ENCODE data around the gene MAGEB1. TPM values are rescaled to one million over a fixed set of nuclear protein-coding genes. Genes with fewer than 3 reads are reported as not detected.

Gene MAGEB1
- total and polyA plus RNA-seq, 4 experiments from 2014 or later = not detected

DNA sequence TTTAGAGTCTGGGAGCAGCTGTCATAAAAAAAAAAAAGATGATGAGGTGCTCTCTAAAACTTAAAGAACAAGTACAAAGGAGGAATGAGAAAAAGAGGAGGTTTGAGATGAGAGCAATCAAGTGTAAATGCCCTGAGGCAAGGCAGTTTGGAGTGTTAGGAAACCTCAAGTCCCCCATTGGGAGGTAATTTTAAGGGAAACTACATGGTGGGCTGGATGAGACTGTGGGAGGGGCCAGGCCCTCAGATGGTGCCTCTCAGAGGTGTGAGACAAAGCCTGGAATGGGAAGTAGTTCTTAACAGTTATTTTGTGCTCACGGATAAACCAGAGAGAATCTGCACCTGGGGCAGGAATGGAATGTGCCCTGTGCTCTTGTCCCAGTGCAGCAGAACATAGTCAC is 18.4 kb upstream of the MAGEB1 start:
- Mint-ChIP-seq H3K4me3 (no peak overlapping the region), H3K9me3 (peaks cover 0 to 3% (median 0%) of the 10 kb centered on the region in 8 donors), H3K4me1 (no peaks in the 10 kb centered on the region), H3K27ac (no peak overlapping the region), H3K36me3 (no peaks in the 10 kb centered on the region), H3K27me3 (no peaks in the 10 kb centered on the region)
- CTCF ChIA-PET (ENCODE audit: partially characterized antibody) = no interaction called here
- H3K9me3 ChIP-seq (ENCODE audit: control insufficient read depth in 1 of 2, low read length in 2 of 2) = no peaks in the 10 kb centered on the region
- no peak overlapping the region for H3K4me3 ChIP-seq (ENCODE audit: low read length in 2 of 2)
- H3K4me1 ChIP-seq (ENCODE audit: insufficient read depth, low read length) = no peaks in the 10 kb centered on the region
- POLR2A ChIA-PET (ENCODE audit: partially characterized antibody) = no interaction called here
- H3K36me3 ChIP-seq (ENCODE audit: insufficient read depth, low read length) = no peaks in the 10 kb centered on the region
- intact Hi-C loops (cut with micrococcal nuclease) = no loop called here
- H3K27me3 ChIP-seq (ENCODE audit: insufficient read depth, low read length) = no peaks in the 10 kb centered on the region
- no peak overlapping the region for H3K27ac ChIP-seq (ENCODE audit: low read depth, low read length)
- DNase-seq = no peak

DNA sequence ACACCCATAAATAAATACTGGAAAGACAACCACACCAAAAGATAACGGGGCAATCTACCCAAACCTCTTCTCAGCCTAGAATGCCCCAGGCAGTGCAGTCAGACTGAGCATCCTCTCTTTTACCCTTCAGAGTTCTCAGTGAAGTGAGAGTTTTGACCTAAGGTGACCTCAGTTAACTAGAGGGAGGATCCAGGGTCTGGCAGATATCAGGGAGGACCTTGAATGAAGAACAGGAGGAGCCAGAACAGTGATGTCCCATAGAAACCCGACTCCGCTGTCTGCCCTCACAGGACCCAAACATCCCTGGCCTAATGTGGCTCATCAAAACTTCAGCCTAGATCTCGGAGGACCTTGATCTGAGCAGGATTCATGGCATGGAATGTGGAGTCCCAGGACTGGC is 16.6 kb upstream of the MAGEB1 start, which contains the start of gene MAGEB3:
Gene MAGEB3, plus strand, starts transcription at position 263 of the 400 bp plus-strand sequence. CDS start 5,268 bp downstream, outside the sequence.
- Mint-ChIP-seq H3K4me3 (no peak within 1 kb of the TSS), H3K27me3 (no peaks in the 10 kb centered on the region), H3K9me3 (peaks cover 0 to 3% (median 0%) of the 10 kb centered on the region in 8 donors), H3K36me3 (no peaks in the 10 kb centered on the region), H3K27ac (no peak within 1 kb of the TSS), H3K4me1 (no peaks in the 10 kb centered on the region)
- CTCF ChIA-PET (ENCODE audit: partially characterized antibody) = no interaction called here
- intact Hi-C loops (cut with micrococcal nuclease) = no loop called here
- Histone ChIP-seq H3K27me3 (ENCODE audit: insufficient read depth, low read length) (no peaks in the 10 kb centered on the region), H3K36me3 (ENCODE audit: insufficient read depth, low read length) (no peaks in the 10 kb centered on the region), H3K4me3 (ENCODE audit: low read length in 2 of 2) (no peak within 1 kb of the TSS), H3K4me1 (ENCODE audit: insufficient read depth, low read length) (no peaks in the 10 kb centered on the region), H3K9me3 (ENCODE audit: control insufficient read depth in 1 of 2, low read length in 2 of 2) (no peaks in the 10 kb centered on the region), H3K27ac (ENCODE audit: low read depth, low read length) (no peak within 1 kb of the TSS)
- DNase-seq = no peak
- POLR2A ChIA-PET (ENCODE audit: partially characterized antibody) = no interaction called here

DNA sequence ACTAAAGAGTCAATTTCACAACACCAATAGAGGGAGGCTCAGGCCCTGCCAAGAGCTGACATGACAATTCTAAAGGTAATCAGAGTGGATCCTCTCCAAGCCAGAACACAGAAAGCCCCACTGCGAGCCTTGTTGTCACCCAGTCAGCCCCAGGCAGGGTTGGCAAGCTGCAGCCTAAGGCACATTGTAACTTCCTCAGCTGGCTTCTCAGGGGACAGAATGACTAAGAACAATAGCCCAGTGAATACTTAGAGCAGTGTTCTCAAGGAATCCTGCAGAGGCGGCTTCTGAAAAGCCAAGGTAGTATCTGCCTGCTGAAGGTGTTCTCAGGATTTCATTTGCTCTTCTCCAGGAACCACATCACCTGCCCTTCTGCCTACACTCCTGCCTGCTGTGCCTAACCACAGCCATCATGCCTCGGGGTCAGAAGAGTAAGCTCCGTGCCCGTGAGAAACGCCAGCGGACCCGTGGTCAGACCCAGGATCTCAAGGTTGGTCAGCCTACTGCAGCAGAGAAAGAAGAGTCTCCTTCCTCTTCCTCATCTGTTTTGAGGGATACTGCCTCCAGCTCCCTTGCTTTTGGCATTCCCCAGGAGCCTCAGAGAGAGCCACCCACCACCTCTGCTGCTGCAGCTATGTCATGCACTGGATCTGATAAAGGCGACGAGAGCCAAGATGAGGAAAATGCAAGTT is 5.1 kb upstream of the MAGEB1 start, which contains the start of gene MAGEB4:
Gene MAGEB4, plus strand, starts transcription at position 277 of the 692 bp plus-strand sequence. Its CDS starts 136 bp downstream, at position 413.
- Histone ChIP-seq H3K36me3 (ENCODE audit: insufficient read depth, low read length) (no peaks in the 10 kb centered on the region), H3K27me3 (ENCODE audit: insufficient read depth, low read length) (no peaks in the 10 kb centered on the region), H3K27ac (ENCODE audit: low read depth, low read length) (no peak within 1 kb of the TSS), H3K4me1 (ENCODE audit: insufficient read depth, low read length) (no peaks in the 10 kb centered on the region), H3K4me3 (ENCODE audit: low read length in 2 of 2) (no peak within 1 kb of the TSS), H3K9me3 (ENCODE audit: control insufficient read depth in 1 of 2, low read length in 2 of 2) (no peaks in the 10 kb centered on the region)
- Mint-ChIP-seq H3K27me3 (no peaks in the 10 kb centered on the region), H3K4me3 (no peak within 1 kb of the TSS), H3K4me1 (no peaks in the 10 kb centered on the region), H3K36me3 (no peaks in the 10 kb centered on the region), H3K9me3 (peaks cover 0 to 1% (median 0%) of the 10 kb centered on the region in 8 donors), H3K27ac (no peak within 1 kb of the TSS)
- intact Hi-C loops (cut with micrococcal nuclease) = no loop called here
- ChIA-PET CTCF (ENCODE audit: partially characterized antibody) (no interaction called here), POLR2A (ENCODE audit: partially characterized antibody) (no interaction called here)
- DNase-seq = no peak

DNA sequence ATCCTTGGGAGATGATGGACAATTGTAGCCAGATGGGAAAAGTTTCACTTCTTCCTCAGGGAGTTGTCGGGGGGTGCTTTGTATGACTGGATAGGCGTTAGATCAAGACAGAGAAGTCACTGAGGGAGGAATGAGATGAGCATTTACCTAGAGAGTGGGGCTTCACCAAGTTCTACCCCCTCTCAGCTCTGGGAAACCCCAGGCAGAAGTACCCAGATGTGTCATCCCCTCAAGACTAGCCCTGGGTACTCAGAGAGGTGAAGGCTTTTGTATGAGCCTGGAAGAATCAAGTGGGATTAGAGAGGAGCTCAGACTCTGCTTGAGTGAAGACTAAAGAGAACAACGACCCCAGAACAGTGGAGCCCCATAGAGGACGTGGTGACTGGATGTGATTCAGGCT is 1.9 kb downstream of the MAGEB1 start:
- Mint-ChIP-seq H3K4me1 (no peaks in the 10 kb centered on the region), H3K27me3 (no peaks in the 10 kb centered on the region), H3K36me3 (no peaks in the 10 kb centered on the region), H3K4me3 (no peak overlapping the region), H3K27ac (no peak overlapping the region), H3K9me3 (peaks cover 0 to 3% (median 0%) of the 10 kb centered on the region in 8 donors)
- Histone ChIP-seq H3K27ac (ENCODE audit: low read depth, low read length) (no peak overlapping the region), H3K4me1 (ENCODE audit: insufficient read depth, low read length) (no peaks in the 10 kb centered on the region), H3K9me3 (ENCODE audit: control insufficient read depth in 1 of 2, low read length in 2 of 2) (no peaks in the 10 kb centered on the region), H3K4me3 (ENCODE audit: low read length in 2 of 2) (no peak overlapping the region), H3K36me3 (ENCODE audit: insufficient read depth, low read length) (no peaks in the 10 kb centered on the region), H3K27me3 (ENCODE audit: insufficient read depth, low read length) (no peaks in the 10 kb centered on the region)
- DNase-seq = no peak
- ChIA-PET POLR2A (ENCODE audit: partially characterized antibody) (no interaction called here), CTCF (ENCODE audit: partially characterized antibody) (no interaction called here)
- intact Hi-C loops (cut with micrococcal nuclease) = no loop called here

DNA sequence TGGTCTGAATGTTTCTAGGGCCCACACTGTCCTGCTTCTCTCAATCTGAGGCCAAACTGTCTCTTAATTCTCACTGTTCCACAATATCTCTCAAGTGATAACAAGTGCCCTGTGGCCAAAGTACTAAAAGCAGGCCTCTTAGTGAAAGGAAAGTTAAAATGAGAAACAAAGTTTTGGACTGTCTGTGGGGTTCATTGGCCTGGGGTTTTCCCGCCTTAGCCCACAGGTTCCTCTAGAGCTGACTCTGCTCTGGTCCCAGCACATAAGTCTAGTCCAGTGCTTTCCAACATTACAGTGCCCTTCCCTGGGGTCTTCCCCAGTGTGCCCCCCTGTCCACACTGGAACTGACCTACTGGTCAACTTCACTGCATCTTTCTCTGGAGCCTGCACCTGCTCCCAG is 6.3 kb downstream of the MAGEB1 start:
- H3K9me3 Mint-ChIP-seq = peaks cover 0 to 8% (median 6%) of the 10 kb centered on the region in 8 donors
- CTCF ChIA-PET (ENCODE audit: partially characterized antibody) = no interaction called here

DNA sequence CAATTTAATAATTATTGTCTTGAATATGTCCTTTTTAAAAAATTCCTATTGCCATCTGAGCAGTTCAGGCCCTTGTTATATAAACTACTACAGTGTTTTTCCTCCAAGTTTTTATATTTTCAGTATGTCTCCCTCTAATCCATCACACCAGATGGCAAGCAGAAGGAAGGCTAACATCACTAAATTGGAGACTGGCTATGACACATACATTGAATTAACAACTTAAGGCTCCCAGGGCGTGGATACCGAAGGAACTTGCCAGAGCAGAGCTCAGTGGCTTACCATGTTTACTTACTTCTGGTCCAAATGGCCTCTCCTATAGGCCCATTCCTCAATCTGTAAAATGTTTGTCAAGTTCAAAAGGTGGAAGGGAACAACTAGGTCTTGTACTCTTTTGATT is 13.0 kb downstream of the MAGEB1 start:
- DNase-seq = no peak
- Mint-ChIP-seq H3K27ac (no peak overlapping the region), H3K9me3 (peaks cover 0 to 8% (median 4%) of the 10 kb centered on the region in 8 donors), H3K4me1 (no peaks in the 10 kb centered on the region), H3K36me3 (no peaks in the 10 kb centered on the region), H3K4me3 (no peak overlapping the region), H3K27me3 (peaks cover 0 to 2% of the 10 kb centered on the region in 2 donors)
- ChIA-PET CTCF (ENCODE audit: partially characterized antibody) (no interaction called here), POLR2A (ENCODE audit: partially characterized antibody) (no interaction called here)
- intact Hi-C loops (cut with micrococcal nuclease) = no loop called here
- H3K27ac ChIP-seq (ENCODE audit: low read depth, low read length) = no peak overlapping the region
- H3K9me3 ChIP-seq (ENCODE audit: control insufficient read depth in 1 of 2, low read length in 2 of 2) = no peaks in the 10 kb centered on the region
- no peaks in the 10 kb centered on the region for H3K36me3 ChIP-seq (ENCODE audit: insufficient read depth, low read length)
- no peaks in the 10 kb centered on the region for H3K27me3 ChIP-seq (ENCODE audit: insufficient read depth, low read length)
- H3K4me1 ChIP-seq (ENCODE audit: insufficient read depth, low read length) = no peaks in the 10 kb centered on the region
- no peak overlapping the region for H3K4me3 ChIP-seq (ENCODE audit: low read length in 2 of 2)

More for the DNA sequence above, 6.3 kb downstream of the MAGEB1 start:
- H3K27me3 Mint-ChIP-seq = peaks cover 0 to 2% of the 10 kb centered on the region in 2 donors
- intact Hi-C loops (cut with micrococcal nuclease) = no loop called here
- POLR2A ChIA-PET (ENCODE audit: partially characterized antibody) = no interaction called here
- H3K4me1 Mint-ChIP-seq = no peaks in the 10 kb centered on the region
- H3K4me1 ChIP-seq (ENCODE audit: insufficient read depth, low read length) = no peaks in the 10 kb centered on the region
- no peak overlapping the region for H3K27ac ChIP-seq (ENCODE audit: low read depth, low read length)
- no peaks in the 10 kb centered on the region for H3K9me3 ChIP-seq (ENCODE audit: control insufficient read depth in 1 of 2, low read length in 2 of 2)
- no peak for DNase-seq
- H3K36me3 Mint-ChIP-seq = no peaks in the 10 kb centered on the region
- H3K27ac Mint-ChIP-seq = no peak overlapping the region
- no peak overlapping the region for H3K4me3 ChIP-seq (ENCODE audit: low read length in 2 of 2)
- H3K27me3 ChIP-seq (ENCODE audit: insufficient read depth, low read length) = no peaks in the 10 kb centered on the region
- H3K4me3 Mint-ChIP-seq = no peak overlapping the region
- no peaks in the 10 kb centered on the region for H3K36me3 ChIP-seq (ENCODE audit: insufficient read depth, low read length)

DNA sequence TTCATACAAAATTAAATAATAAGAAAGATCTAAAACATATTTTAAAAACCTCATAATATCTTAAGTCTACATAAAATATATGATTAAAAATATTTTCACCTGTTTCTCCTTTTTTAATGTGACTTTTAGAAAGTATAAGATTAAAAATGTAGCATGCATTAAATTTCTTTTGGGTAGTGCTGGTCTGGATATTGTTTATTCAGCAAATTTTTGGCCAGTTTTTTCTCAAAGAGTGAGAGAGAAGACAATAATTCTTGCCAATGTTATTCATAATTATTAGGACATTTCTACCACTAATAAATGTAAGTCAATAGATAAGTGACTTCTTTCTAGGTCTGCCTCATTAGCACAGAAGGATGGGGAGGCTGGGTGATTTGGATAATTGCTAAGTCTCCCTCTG is 14.1 kb downstream of the MAGEB1 start:
- H3K4me3 ChIP-seq (ENCODE audit: low read length in 2 of 2) = no peak overlapping the region
- H3K27ac ChIP-seq (ENCODE audit: low read depth, low read length) = no peak overlapping the region
- H3K4me3 Mint-ChIP-seq = no peak overlapping the region
- CTCF ChIA-PET (ENCODE audit: partially characterized antibody) = no interaction called here
- no peaks in the 10 kb centered on the region for H3K36me3 ChIP-seq (ENCODE audit: insufficient read depth, low read length)
- intact Hi-C loops (cut with micrococcal nuclease) = no loop called here
- H3K36me3 Mint-ChIP-seq = no peaks in the 10 kb centered on the region
- H3K9me3 ChIP-seq (ENCODE audit: control insufficient read depth in 1 of 2, low read length in 2 of 2) = no peaks in the 10 kb centered on the region
- no peaks in the 10 kb centered on the region for H3K27me3 ChIP-seq (ENCODE audit: insufficient read depth, low read length)
- H3K27me3 Mint-ChIP-seq = peaks cover 0 to 2% of the 10 kb centered on the region in 2 donors
- no peaks in the 10 kb centered on the region for H3K4me1 ChIP-seq (ENCODE audit: insufficient read depth, low read length)
- POLR2A ChIA-PET (ENCODE audit: partially characterized antibody) = no interaction called here
- DNase-seq = no peak
- peaks cover 0 to 7% (median 2%) of the 10 kb centered on the region in 8 donors for H3K9me3 Mint-ChIP-seq
- H3K27ac Mint-ChIP-seq = no peak overlapping the region
- no peaks in the 10 kb centered on the region for H3K4me1 Mint-ChIP-seq

Measured in CD4-positive, alpha-beta memory T cell (primary cell).